ENCODE measurements around the gene NRM. TPM values are rescaled to one million over a fixed set of nuclear protein-coding genes. Genes with fewer than 3 reads are reported as not detected.

Gene NRM
- 5.6 and 7.0 TPM in 2 replicates for total RNA-seq

GRCh38 chr6:30690403-30691207 lies at the start of gene NRM:
TSS of gene NRM (minus strand) at chr6:30690984. CDS start at chr6:30690974, 10 bp downstream.

GRCh38 chr6:30719791-30720737 lies 29.3 kb upstream of the NRM start, which contains the start of gene TUBB:
TSS of gene TUBB (plus strand) at chr6:30720352. CDS start at chr6:30720507, 155 bp downstream.

DNA sequence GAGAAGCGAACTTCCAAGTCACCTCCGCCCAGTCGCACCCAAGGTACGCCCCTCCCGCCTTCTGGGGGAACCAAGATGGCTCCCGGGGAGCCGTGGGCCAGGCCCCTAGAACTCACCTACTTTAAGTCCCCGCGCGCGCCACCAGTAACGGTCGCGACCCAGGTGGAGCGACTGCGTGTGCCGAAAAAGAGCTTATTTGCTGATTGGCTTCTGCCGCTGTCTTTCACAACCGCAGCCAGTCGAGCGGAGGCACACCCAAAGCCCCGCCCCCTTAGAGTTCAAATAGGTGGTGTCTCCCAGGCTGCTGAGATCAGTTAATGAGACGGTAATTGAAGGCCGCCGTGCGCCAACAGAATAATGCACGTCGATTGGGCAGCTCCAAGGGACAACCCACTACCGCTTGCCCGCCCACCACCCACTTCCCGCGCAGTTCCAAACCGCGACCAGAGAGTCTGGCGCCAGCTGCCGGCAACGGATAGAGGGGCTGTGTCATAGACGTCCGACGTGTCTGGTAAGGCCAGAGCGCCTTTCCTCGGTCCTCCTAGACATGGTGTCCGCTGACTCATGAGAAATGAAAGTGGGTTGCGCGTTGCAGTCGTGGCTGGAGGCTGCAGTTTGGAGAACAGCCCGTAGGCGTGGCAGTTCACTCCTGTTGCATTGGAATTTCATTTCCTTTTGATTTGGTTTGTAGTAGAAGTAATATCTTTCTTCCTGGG lies 26.5 kb upstream of the NRM start, which contains the start of gene MDC1:
MDC1 (minus strand) TSS at position 153 of the 716 bp plus-strand sequence. CDS start 2,106 bp downstream, outside the sequence.

GRCh38 chr6:30686009-30686907 lies 4.5 kb downstream of the NRM start, which contains the start of gene PPP1R18:
TSS of gene PPP1R18 (minus strand) at chr6:30686645. CDS start at chr6:30686018, 627 bp downstream.

GRCh38 chr6:30672445-30673253 lies 18.1 kb downstream of the NRM start, which contains the start of gene DHX16:
TSS of gene DHX16 (minus strand) at chr6:30673006. CDS start at chr6:30672841, 165 bp downstream.

GRCh38 chr6:30646450-30647241 lies 44.1 kb downstream of the NRM start, which contains the start of gene C6orf136:
TSS of gene C6orf136 (plus strand) at chr6:30647133. CDS start at chr6:30647232, 99 bp downstream.

Small RNA genes lying within 50 kb of the gene (small RNA-seq; reads per million reads assigned to genes)
- gene RF00019, result not detected

Other genes with a start within 250 kb of the NRM start
- gene HLA-E, start 201.5 kb downstream of the NRM start, total RNA-seq, result 435 and 565 TPM in 2 replicates
- 41.5 and 48.0 TPM in 2 replicates for gene GNL1, start 134.5 kb downstream of the NRM start, total RNA-seq
- 6.4 and 8.8 TPM in 2 replicates for gene PRR3, start 133.7 kb downstream of the NRM start, total RNA-seq
- gene ABCF1, start 119.5 kb downstream of the NRM start, total RNA-seq, result 43.8 and 46.2 TPM in 2 replicates
- gene PPP1R10, start 73.7 kb downstream of the NRM start, total RNA-seq, result 41.1 and 44.7 TPM in 2 replicates
- gene MRPS18B, start 73.1 kb downstream of the NRM start, total RNA-seq, result 65.7 and 73.2 TPM in 2 replicates
- gene ATAT1, start 64.1 kb downstream of the NRM start, total RNA-seq, result 4.6 and 6.8 TPM in 2 replicates
- 3.8 and 4.2 TPM in 2 replicates for gene C6orf136, start 43.9 kb downstream of the NRM start, total RNA-seq
- gene DHX16, start 18.0 kb downstream of the NRM start, total RNA-seq, result 33.6 and 37.7 TPM in 2 replicates
- gene PPP1R18, start 4.3 kb downstream of the NRM start, total RNA-seq, result 98.0 and 103 TPM in 2 replicates
- gene MDC1, start 26.3 kb upstream of the NRM start, total RNA-seq, result 10.1 and 10.9 TPM in 2 replicates
- gene TUBB, start 29.4 kb upstream of the NRM start, total RNA-seq, result 858 and 942 TPM in 2 replicates
- gene FLOT1, start 51.7 kb upstream of the NRM start, total RNA-seq, result 86.3 and 91.1 TPM in 2 replicates
- 103 and 186 TPM in 2 replicates for gene IER3, start 53.6 kb upstream of the NRM start, total RNA-seq
- 3.6 and 11.1 TPM in 2 replicates for gene DDR1, start 193.5 kb upstream of the NRM start, total RNA-seq
- 18.1 and 19.3 TPM in 2 replicates for gene GTF2H4, start 217.2 kb upstream of the NRM start, total RNA-seq
- gene VARS2, start 223.3 kb upstream of the NRM start, total RNA-seq, result 14.4 and 24.2 TPM in 2 replicates
- gene SFTA2, start 241.2 kb upstream of the NRM start, total RNA-seq, result not detected in 2 replicates
- gene MUCL3, start 250.0 kb upstream of the NRM start, total RNA-seq, result not detected in 2 replicates